GM12865 (cell line): Measurements from ENCODE around the gene FBXW11.
A peak's percentile ranks its signal among the peaks of the same experiment; 100 is the strongest.

Experiments used
- DNase-seq: peaks from one replicate; pipeline ENCODE4 v3.0.0; 2010; ENCODE audit warnings: low read depth
- H3K4me3 ChIP-seq: 2 replicates; pipeline ENCODE4 v1.5.1; 2011; ENCODE audit warnings: mild to moderate bottlenecking, low read depth, low read length, control low read depth
- TF ChIP-seq, protein P1 (sequence below): IDR thresholded peaks from 2 replicates; pipeline ENCODE4 v1.5.1; 2011; ENCODE audit warnings: low read length, control low read depth, low read depth, inconsistent platforms; ENCODE audit not compliant: insufficient read depth; ENCODE audit errors: missing control alignments

FBXW11 gene

DNA sequence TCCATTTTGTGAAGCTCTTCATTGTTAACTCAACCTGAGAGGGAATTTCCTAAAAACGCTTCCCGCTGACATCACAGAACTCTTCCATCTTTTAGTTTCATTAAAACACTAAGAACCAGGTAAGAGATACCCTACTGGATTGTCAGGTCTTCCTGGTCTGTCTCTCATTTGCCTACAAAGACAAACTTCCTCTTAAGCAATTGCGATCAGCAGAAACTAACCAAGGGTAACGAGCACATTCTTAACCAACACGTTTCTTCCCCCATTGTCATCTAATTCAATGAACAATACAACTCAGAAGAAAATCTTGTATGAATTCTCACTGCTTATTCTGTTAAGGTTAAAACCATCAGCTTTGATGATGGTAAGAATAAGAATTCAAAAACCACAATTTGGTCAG, 6.6 kb downstream of the FBXW11 start:
- peak; percentile 54 for DNase-seq
- TF ChIP-seq, protein P1, sequence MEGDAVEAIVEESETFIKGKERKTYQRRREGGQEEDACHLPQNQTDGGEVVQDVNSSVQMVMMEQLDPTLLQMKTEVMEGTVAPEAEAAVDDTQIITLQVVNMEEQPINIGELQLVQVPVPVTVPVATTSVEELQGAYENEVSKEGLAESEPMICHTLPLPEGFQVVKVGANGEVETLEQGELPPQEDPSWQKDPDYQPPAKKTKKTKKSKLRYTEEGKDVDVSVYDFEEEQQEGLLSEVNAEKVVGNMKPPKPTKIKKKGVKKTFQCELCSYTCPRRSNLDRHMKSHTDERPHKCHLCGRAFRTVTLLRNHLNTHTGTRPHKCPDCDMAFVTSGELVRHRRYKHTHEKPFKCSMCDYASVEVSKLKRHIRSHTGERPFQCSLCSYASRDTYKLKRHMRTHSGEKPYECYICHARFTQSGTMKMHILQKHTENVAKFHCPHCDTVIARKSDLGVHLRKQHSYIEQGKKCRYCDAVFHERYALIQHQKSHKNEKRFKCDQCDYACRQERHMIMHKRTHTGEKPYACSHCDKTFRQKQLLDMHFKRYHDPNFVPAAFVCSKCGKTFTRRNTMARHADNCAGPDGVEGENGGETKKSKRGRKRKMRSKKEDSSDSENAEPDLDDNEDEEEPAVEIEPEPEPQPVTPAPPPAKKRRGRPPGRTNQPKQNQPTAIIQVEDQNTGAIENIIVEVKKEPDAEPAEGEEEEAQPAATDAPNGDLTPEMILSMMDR, result no peak
- no peak overlapping the region for H3K4me3 ChIP-seq

DNA sequence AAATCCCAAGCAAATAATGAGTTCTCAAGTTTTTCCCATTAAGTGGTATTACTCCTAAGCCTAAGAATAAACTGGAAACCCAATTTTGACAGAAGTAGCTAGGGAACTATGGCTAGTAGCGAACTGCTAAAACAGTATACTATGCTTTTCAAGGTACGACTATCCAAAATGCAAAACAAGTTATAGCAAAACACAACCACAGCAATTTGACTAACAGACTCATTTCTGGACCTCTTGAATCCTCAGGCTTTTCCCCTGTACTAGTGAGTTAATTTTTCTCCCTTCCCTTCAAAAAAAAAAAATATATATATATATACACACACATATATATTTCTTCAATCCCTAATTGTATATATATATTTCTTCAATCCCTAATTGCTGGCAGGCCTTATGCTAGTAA, 7.3 kb downstream of the FBXW11 start:
- TF ChIP-seq, protein P1, result no peak
- no peak overlapping the region for H3K4me3 ChIP-seq
- DNase-seq, result no peak

DNA sequence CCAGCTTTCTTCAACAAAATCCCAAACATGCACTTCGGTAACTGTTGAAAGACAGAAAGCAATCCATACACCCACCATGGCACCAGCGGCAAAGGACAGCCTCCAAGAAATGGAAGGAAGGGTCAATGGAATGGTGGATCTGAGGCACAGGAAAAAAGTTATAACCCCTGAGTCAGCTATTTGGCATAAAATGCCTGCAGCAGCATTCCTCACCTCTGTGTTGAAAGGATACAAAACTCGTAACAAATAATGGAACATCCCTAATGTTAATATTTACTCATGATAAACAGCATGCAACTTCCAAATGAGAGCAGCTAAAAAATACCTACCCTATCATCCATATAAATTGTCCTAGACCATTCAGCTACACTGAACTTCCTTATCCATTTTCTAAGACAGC, 9.4 kb downstream of the FBXW11 start:
- H3K4me3 ChIP-seq, result no peak overlapping the region
- TF ChIP-seq, protein P1, result no peak
- DNase-seq, result no peak

DNA sequence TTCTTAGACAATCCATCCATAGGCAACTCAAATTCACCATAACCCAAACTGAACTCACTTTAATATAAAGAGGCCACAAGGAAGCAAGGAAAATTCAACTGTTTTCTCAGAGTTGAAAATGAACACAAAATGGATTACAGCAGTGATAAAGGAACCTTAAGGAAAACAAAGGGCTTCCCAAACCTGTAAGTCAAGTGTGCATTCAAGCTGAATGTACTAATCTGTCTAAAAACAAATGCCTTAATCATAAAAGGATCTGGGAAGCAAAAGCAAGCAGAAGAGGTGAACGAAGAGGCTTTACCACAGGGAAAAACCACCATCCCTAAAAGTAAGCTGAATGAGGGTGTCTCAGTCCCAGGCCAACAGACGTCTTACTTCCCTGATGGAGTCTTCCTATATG, 13.6 kb downstream of the FBXW11 start:
- H3K4me3 ChIP-seq, result no peak overlapping the region
- TF ChIP-seq, protein P1, result no peak
- DNase-seq, result no peak

DNA sequence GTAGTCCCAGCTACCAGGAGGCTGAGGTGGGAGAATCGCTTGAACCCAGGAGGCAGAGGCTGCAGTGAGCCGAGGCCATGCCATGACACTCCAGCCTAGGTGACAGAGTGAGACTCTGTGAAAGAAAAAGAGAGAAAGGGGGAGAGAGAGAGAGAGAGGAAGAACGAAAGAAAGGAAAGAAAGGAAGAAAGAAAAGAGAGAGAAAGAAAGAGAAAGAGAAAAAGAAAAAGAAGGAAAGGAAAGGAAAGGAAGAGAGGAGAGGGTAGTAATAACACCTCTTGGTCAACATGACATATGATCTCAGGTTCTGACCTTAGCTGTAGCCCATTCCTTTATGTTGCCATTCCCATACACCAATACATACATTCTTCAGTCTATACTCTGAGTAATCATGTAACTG, 14.1 kb downstream of the FBXW11 start:
- H3K4me3 ChIP-seq, result no peak overlapping the region
- no peak for DNase-seq
- TF ChIP-seq, protein P1, result no peak

DNA sequence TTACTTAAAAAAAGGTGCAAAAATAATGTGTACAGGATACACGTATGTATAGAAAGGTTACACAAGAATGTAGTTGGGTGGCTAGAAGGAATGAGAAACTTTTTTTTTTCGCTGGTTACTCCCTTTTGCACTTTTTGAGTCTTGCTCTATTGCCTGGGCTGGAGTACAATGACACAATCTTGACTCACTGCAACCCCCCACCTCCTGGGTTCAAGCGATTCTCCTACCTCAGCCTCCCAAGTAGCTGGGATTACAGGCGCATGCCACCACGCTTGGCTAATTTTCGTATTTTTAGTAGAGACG, 15.8 kb downstream of the FBXW11 start:
- TF ChIP-seq, protein P1, result no peak
- DNase-seq, result no peak
- H3K4me3 ChIP-seq, result no peak overlapping the region

DNA sequence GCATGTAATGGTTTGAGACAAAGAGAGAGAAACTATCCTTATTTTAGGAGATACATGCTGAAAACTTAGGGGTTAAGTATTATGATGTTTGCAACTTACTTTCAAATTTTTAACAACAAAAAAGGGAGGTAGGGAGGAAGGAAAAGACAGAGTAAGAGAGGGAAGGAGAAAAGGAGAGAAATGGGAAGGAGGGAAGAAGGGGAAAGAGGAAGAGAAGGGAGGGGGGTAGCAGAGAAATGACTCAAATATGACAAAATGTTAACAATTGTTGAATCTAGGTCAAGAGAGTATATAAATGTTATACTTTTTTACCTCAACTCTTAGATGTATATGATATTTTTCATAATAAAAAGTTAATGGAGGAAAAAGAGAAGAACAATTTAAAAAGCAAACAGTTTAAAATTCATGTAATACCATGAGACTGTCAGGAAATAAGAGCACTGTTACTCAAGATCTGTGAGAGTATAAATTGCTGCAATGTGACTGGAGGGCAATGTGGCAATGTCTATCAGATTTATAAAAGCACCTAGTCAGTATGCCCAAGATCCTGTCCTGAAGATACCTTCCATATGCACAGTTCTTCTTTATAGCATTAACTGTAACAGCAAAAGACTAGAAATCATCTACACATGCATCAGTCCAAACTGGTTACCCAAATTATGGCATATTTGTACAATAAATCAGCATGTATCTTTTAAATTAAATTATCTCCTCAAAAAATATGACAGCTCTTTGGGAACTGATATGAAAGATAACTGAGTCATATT, 16.3 kb downstream of the FBXW11 start:
- no peak for DNase-seq
- TF ChIP-seq, protein P1, result no peak
- H3K4me3 ChIP-seq, result no peak overlapping the region
